GM20431 (cell line): ENCODE measurements around the gene PKD1.

Experiments
- in situ Hi-C: fragments of 300-500 bp; cut with MseI, MboI; formaldehyde crosslinking; loops from one replicate; pipeline ENCODE4 v1.15.0; 2020; ENCODE audit warnings: low sequenced_read_pairs; ENCODE audit not compliant: unreplicated experiment

PKD1 gene

GRCh38 chr16:2040041-2040786 lies 95.5 kb downstream of the PKD1 start:
- in situ Hi-C loops = no loop called here

- in situ Hi-C loops = no loop called here
Measured at GRCh38 chr16:2039274-2040031, 96.2 kb downstream of the PKD1 start.
